DND-41 (cell line): ENCODE results near the gene CYP26C1.

ENCODE experiments used
- ATAC-seq: fragments of 200-7000 bp; cut with Tn5 transposase; 3 replicates; pipeline ENCODE4 v1.9.1; 2021; ENCODE audit warnings: low read depth; ENCODE audit not compliant: insufficient read depth
- DNase-seq: peaks from one replicate; pipeline ENCODE4 v3.0.0-alpha.2; 2020
- H2AFZ ChIP-seq: 2 replicates; pipeline ENCODE4 v1.6.0; 2012; ENCODE audit warnings: low read depth, low read length
- H3K27ac ChIP-seq: 2 replicates; pipeline ENCODE4 v1.5.1; 2012; ENCODE audit warnings: low read length, inconsistent platforms
- H3K27me3 ChIP-seq: fragments of 200-600 bp; sonication (generic); 2 replicates; pipeline ENCODE4 v1.6.0; 2012; ENCODE audit warnings: low read length, mild to moderate bottlenecking, inconsistent platforms; ENCODE audit not compliant: insufficient read depth, poor library complexity
- H3K36me3 ChIP-seq: 2 replicates; pipeline ENCODE4 v1.5.1; 2012; ENCODE audit warnings: low read length, inconsistent platforms; ENCODE audit not compliant: insufficient read depth
- H3K4me1 ChIP-seq: 2 replicates; pipeline ENCODE4 v1.5.1; 2012; ENCODE audit warnings: mild to moderate bottlenecking, low read length; ENCODE audit not compliant: insufficient read depth
- H3K4me2 ChIP-seq: 2 replicates; pipeline ENCODE4 v1.6.0; 2012; ENCODE audit warnings: mild to moderate bottlenecking, moderate library complexity, low read length, inconsistent platforms; ENCODE audit not compliant: insufficient read depth
- H3K4me3 ChIP-seq, 2 experiments: fragments of 200-600 bp in 1 of 2; shearing (Covaris generic) in 1 of 2; 2 replicates each; pipeline ENCODE4 v1.5.1; 2012 to 2016; ENCODE audit warnings: inconsistent platforms in 2 of 2, low read length in 2 of 2, mild to moderate bottlenecking in 2 of 2, low read depth in 1 of 2, moderate library complexity in 1 of 2
- H3K79me2 ChIP-seq: 2 replicates; pipeline ENCODE4 v1.6.0; 2012; ENCODE audit warnings: low read length, inconsistent platforms; ENCODE audit not compliant: insufficient read depth
- H3K9ac ChIP-seq: 2 replicates; pipeline ENCODE4 v1.6.0; 2012; ENCODE audit warnings: low read depth, mild to moderate bottlenecking, inconsistent platforms, low read length, moderate library complexity
- H3K9me3 ChIP-seq: 2 replicates; pipeline ENCODE4 v1.5.1; 2012; ENCODE audit warnings: low read length, moderate library complexity, mild to moderate bottlenecking, inconsistent platforms; ENCODE audit not compliant: insufficient read depth, severe bottlenecking
- H4K20me1 ChIP-seq: 2 replicates; pipeline ENCODE4 v1.6.0; 2012; ENCODE audit warnings: low read length; ENCODE audit not compliant: insufficient read depth
- CTCF ChIP-seq: IDR thresholded peaks from 2 replicates; pipeline ENCODE4 v1.5.1; 2012; ENCODE audit warnings: borderline replicate concordance, low read length, moderate library complexity, mild to moderate bottlenecking; ENCODE audit not compliant: poor library complexity, severe bottlenecking; ENCODE audit errors: extremely low read depth
- EZH2 ChIP-seq: IDR thresholded peaks from 3 replicates; pipeline ENCODE4 v1.6.1; 2012; ENCODE audit warnings: borderline replicate concordance, low read depth, mild to moderate bottlenecking, moderate library complexity, low read length, inconsistent platforms; ENCODE audit not compliant: severe bottlenecking

CYP26C1 gene

DNA sequence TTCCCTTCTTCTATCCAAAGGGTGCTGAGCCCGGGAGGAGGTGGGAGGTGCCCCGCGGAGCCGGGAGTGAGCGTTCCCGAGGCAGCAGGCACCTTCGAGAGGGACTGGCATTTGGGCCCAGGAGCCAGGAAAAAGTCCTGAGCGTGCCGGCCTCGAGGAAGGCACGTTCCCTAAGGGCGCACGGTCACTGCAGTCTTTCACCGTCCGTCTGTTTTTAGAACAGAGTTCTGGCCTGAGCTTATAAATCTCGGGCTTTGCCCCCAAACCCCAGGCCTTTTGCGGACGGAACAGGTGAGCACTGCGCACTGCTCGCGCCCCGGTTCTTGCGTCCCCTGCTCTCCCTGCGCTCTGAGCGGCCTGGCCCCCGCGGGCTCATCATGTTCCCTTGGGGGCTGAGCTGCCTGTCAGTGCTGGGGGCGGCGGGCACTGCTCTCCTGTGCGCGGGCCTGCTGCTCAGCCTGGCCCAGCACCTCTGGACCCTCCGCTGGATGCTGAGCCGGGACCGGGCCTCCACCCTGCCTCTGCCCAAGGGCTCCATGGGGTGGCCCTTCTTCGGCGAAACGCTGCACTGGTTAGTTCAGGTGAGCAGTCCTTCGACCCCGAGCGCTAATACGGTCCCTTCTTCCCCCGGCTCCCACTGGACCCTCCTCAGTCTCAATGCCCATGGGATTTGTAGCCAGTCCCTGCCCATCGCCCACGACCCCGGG is 442 bp downstream of the CYP26C1 start:
- no peaks in the 10 kb centered on the region for H3K79me2 ChIP-seq
- H3K27ac ChIP-seq = no peak overlapping the region
- peaks cover 47% of the 10 kb centered on the region for H3K36me3 ChIP-seq
- H3K9ac ChIP-seq = no peak overlapping the region
- no peaks in the 10 kb centered on the region for H3K9me3 ChIP-seq
- H3K4me1 ChIP-seq = no peaks in the 10 kb centered on the region
- H4K20me1 ChIP-seq = no peaks in the 10 kb centered on the region
- TF ChIP-seq EZH2 = no peak
- TF ChIP-seq CTCF = no peak
- no peak overlapping the region for H2AFZ ChIP-seq
- H3K4me3 ChIP-seq = no peak overlapping the region
- no peak overlapping the region for H3K4me2 ChIP-seq
- ATAC-seq (no peak), DNase-seq (no peak)
- no peaks in the 10 kb centered on the region for H3K27me3 ChIP-seq

GRCh38 chr10:93061594-93062513 is 1.3 kb downstream of the CYP26C1 start:
- no peak for TF ChIP-seq EZH2
- TF ChIP-seq CTCF = no peak
- ATAC-seq = no peak
- Histone ChIP-seq H3K4me2 (no peak overlapping the region), H2AFZ (no peak overlapping the region), H3K4me1 (no peaks in the 10 kb centered on the region), H3K4me3 (no peak overlapping the region), H3K27me3 (no peaks in the 10 kb centered on the region), H3K9ac (no peak overlapping the region), H4K20me1 (no peaks in the 10 kb centered on the region), H3K27ac (no peak overlapping the region), H3K36me3 (peaks cover 47% of the 10 kb centered on the region), H3K9me3 (no peaks in the 10 kb centered on the region), H3K79me2 (no peaks in the 10 kb centered on the region)
- no peak for DNase-seq

- no peak for DNase-seq
- H3K36me3 ChIP-seq = peaks cover 47% of the 10 kb centered on the region
- no peak overlapping the region for H2AFZ ChIP-seq
- H3K9ac ChIP-seq = no peak overlapping the region
- H3K27me3 ChIP-seq = no peaks in the 10 kb centered on the region
- no peaks in the 10 kb centered on the region for H3K9me3 ChIP-seq
- no peak for ATAC-seq
- no peaks in the 10 kb centered on the region for H3K4me1 ChIP-seq
- no peak overlapping the region for H3K4me3 ChIP-seq
- H3K79me2 ChIP-seq = no peaks in the 10 kb centered on the region
- TF ChIP-seq EZH2 = no peak
- TF ChIP-seq CTCF = peak; percentile 25
- no peaks in the 10 kb centered on the region for H4K20me1 ChIP-seq
- no peak overlapping the region for H3K4me2 ChIP-seq
- H3K27ac ChIP-seq = no peak overlapping the region
Measured at GRCh38 chr10:93062514-93063143, 2.0 kb downstream of the CYP26C1 start.
